Stimulated activated CD8-positive, alpha-beta memory T cell treated with anti-CD3 and anti-CD28 coated beads, Interleukin-7, amount 100 ng/mL, for 24 hours (primary cell): Measurements from ENCODE around the gene SLC6A1.
A peak's percentile ranks its signal among the peaks of the same experiment; 100 is the strongest.
"Not testable (repeated sequence)": the region's sequence is repeated elsewhere in the genome, so short reads cannot be mapped to it uniquely, and the experiment has no call there.

ENCODE experiments used
- DNase-seq: peaks from one replicate; pipeline ENCODE4 v3.0.0-alpha.2; 2020; ENCODE audit warnings: low read depth

SLC6A1 gene

GRCh38 chr3:11060500-11061251, 68.1 kb downstream of the SLC6A1 start:
- DNase-seq: peak; percentile 17

DNA sequence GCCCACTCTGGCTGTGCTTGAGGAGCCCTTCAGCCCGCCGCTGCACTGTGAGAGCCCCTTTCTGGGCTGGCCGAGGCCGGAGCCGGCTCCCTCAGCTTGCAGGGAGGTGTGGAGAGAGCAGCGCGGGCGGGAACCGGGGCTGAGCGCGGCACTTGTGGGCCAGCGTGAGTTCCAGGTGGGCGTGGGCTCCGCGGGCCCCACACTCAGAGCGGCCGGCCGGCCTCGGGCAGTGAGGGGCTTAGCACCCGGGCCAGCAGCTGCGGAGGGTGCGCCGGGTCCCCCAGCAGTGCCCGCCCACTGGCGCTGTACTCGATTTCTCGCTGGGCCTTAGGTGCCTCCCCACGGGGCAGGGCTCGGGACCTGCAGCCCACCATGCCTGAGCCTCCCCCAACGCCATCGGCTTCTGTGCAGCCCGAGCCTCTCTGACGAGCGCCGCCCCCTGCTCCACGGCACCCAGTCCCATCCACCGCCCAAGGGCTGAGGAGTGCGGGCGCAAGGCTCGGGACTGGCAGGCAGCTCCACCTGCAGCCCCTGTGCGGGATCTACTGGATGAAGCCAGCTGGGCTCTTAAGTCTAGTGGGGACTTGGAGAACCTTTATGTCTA, 68.8 kb downstream of the SLC6A1 start:
- DNase-seq: not testable (repeated sequence)

DNA sequence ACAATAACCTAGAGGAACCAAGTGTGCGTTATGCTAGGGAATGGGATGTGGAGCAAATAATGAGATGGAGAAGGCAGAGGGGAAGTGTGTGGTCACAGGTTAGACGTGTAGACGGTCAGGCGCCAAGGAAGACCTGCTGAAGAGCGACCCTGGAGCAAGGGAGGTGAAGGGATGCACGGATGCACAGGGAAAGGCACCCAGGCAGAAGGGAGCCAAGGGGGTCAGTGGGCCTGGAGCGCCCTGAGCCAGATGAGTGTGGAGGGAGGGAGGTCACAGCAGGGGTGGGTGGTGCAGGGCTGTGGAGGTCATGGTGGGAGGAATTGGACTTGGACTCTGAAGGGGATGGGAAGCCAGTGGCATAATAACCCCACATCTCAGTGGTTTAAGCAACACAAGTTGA, 70.2 kb downstream of the SLC6A1 start:
- no peak for DNase-seq

DNA sequence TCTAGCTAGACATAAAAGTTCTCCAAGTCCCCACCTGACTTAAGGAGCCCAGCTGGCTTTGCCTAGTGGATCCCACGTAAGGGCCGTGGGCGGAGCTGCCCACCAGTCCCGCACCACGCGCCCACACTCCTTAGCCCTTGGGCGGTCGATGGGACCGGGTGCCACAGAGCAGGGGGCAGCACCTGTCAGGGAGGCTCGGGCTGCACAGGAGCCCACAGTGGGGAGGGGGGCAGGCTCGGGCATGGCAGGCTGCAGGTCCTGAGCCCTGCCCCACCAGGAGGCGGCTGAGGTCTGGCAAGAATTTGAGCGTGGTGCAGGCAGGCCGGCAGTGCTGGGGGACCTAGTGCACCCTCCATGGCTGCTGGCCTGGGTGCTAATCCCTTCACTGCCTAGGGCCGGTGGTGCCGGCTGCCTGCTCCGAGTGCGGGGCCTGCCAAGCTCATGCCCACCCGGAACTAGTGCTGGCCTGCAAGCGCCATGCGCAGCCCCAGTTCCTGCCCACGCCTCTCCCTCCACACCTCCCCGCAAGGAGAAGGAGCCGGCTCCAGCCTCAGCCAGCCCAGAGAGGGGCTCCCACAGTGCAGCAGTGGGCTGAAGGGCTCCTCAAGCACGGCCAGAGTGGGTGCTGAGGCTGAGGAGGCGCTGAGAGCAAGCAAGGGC, 78.7 kb downstream of the SLC6A1 start:
- no peak for DNase-seq

GRCh38 chr3:11072631-11073030, 80.1 kb downstream of the SLC6A1 start:
- no peak for DNase-seq

- no peak for DNase-seq
Observed at GRCh38 chr3:11074011-11074410, 81.5 kb downstream of the SLC6A1 start.

DNA sequence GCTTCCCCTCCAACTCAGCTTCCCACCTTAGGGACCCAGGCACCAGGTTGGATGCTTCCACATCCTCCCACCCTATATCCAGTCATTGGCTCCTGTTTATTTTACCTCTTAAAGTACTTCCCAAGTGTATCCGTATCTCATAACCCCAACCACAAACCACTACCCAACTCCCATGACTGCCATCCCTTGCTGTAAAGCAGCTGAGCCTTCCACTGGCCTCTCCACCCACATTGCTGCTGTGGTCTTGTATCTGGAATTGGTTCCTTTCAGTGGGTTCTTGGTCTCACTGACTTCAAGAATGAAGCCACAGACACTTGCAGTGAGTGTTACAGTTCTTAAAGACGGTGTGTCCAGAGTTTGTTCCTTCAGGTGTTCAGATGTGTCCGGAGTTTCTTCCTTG, 81.9 kb downstream of the SLC6A1 start:
- no peak for DNase-seq

DNA sequence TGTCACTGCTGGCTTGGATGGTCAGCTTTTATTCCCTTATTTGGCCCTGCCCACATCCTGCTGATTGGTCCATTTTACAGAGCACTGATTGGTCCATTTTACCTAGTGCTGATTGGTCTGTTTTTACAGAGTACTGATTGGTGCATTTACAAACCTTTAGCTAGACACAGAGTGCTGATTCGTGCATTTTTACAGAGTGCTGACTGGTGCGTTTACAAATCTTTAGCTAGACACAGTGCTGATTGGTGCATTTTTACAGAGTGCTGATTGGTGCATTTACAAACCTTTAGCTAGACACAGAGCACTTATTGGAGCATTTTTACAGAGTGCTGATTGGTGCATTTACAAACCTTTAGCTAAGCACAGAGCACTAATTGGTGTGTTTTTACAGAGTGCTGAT, 82.6 kb downstream of the SLC6A1 start:
- not testable (repeated sequence) for DNase-seq

DNA sequence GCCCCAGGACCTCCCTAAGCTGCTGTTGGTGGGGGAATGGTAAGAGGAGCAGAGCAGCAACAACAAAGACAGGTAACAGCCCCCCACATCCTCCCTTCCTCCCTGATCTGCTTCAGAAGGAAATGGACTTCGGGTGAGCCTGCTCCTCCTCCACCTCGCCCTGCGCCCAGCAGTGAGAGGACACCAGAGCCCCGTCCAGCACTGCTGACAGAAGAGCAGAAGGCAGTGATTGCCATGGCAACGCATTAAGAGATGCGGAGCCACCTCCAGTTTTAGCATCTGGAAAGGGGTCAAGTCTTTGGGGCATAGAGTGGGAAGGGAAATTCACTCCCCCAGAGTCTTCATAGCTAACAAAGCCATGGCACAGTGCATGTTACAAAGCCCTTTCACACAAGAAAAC, 84.2 kb downstream of the SLC6A1 start:
- no peak for DNase-seq

- DNase-seq: no peak
Observed at GRCh38 chr3:11077466-11077865, 84.9 kb downstream of the SLC6A1 start.

DNA sequence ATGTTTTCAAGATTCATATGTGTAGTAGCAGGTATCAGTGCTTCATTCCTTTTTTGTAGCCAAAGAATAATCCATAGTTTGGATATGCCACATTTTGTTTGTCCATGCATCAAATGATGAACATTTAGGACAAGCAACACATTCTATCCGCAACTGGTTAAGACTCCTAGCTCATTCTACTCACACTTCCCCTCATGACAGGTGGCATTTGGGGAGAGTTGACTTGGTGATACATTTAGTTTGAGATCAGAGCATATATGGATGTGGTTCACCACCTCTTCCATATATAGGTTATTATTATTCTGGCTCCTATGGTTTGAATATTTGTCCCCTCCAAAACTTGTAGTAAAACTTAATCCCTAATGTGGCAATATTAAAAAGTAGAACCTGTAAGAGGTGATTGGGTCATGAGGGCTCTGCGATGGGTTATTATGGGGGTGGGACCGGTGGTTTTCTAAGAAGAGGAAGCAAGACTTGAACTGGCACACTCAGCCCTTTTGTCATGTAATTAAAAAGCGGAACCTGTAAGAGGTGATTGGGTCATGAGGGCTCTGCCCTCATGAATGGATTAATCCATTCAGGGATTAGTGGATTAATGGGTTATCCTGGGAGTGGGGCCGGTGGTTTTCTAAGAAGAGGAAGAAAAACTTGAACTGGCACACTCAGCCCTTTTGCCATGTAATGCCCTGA, 86.4 kb downstream of the SLC6A1 start:
- no peak for DNase-seq

- DNase-seq: no peak
Observed at GRCh38 chr3:11080492-11080891, 87.9 kb downstream of the SLC6A1 start.

DNA sequence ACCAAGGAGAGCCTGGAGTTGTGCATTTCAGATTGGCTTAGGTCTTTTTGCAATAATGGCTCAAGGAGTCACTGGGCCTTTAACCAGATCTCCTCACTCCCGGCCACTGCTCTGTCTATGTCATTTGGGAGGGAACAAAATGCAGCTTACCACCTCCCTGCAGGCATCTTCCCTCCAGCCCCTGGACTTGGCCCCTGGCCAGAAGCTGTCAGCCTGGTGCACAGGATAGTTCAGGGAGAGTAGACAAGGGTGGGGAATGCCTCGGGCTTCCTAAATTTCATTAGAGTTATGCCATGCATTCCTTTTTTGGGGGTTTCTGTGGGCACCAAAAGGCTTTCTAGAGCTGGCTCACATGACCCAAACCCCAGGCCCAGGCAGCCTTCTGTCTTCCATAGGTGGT, 91.5 kb downstream of the SLC6A1 start:
- no peak for DNase-seq

DNA sequence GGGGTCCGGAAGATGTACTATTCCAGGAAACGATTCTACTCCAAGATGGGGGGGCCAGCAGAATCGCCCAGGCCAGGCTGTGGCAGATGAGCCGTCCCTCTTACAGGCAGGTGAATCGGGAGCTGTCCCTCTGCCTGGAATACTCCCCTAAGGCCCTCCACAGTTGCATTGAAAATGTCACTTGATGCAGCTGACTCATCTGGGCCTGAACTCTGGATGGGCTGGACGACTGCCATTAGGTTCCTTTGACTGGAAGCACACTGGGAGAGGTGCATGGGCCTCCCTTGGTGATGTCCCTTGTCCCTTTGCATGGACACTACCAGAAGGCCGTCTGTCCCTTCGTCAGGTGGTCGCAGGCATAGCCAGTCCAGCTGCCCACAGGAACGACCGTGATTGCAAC, 92.1 kb downstream of the SLC6A1 start:
- DNase-seq: no peak

- no peak for DNase-seq
Observed at GRCh38 chr3:11085093-11085840, 92.7 kb downstream of the SLC6A1 start.

GRCh38 chr3:11086856-11087255, 94.3 kb downstream of the SLC6A1 start:
- no peak for DNase-seq

GRCh38 chr3:11088066-11088465, 95.5 kb downstream of the SLC6A1 start:
- no peak for DNase-seq

- no peak for DNase-seq
Observed at GRCh38 chr3:11088831-11089230, 96.3 kb downstream of the SLC6A1 start.
